GM12878 (cell line): ENCODE data around the gene PARP8. TPM values are rescaled to one million over a fixed set of nuclear protein-coding genes. Genes with fewer than 3 reads are reported as not detected.

Experiments used
- ATAC-seq: fragments of 200-7000 bp; cut with Tn5 transposase; 3 replicates; pipeline ENCODE4 v1.9.1; 2020; ENCODE audit warnings: mild to moderate bottlenecking, moderate library complexity
- BruUV-seq: library from RNA; stranded (reverse); fragments of 400-500 nt; replicated peaks from 2 replicates; lab custom pipeline; 2021; lab: Mats Ljungman, UMichigan
- CTCF ChIA-PET: fragments of 300-600 bp; sonication (Branson Sonifier 250); formaldehyde crosslinking; extraction: SDS; loops from one replicate; lab custom pipeline; 2021; ENCODE audit warnings: inconsistent platforms; lab: Yijun Ruan, JAX
- POLR2A ChIA-PET: fragments of 350-600 bp; formaldehyde crosslinking; extraction: SDS; loops from one replicate; lab custom pipeline; 2021; ENCODE audit warnings: inconsistent platforms; lab: Charles Lee
- RAD21 ChIA-PET: fragments of 300-600 bp; sonication (Branson Sonifier 250); formaldehyde crosslinking; loops from one replicate; lab custom pipeline; 2023; ENCODE audit warnings: antibody characterized with exemption; ENCODE audit not compliant: unreplicated experiment; lab: Charles Lee
- SMC1A ChIA-PET: fragments of 300-600 bp; sonication (Branson Sonifier 250); formaldehyde crosslinking; loops from one replicate; lab custom pipeline; 2023; ENCODE audit not compliant: unreplicated experiment, uncharacterized antibody; lab: Charles Lee
- DNase-seq: peaks from one replicate; pipeline ENCODE4 v3.0.0-alpha.2; 2011; ENCODE audit warnings: low read depth, low spot score
- FAIRE-seq: peaks from 3 replicates; lab custom pipeline; 2011; peaks lifted over from hg19 to GRCh38; lab: Jason Lieb, UNC
- H2AFZ ChIP-seq: 2 replicates; pipeline ENCODE4 v1.6.0; 2011; ENCODE audit warnings: low read depth, low read length, control low read depth; ENCODE audit not compliant: control insufficient read depth
- H3K27ac ChIP-seq: 2 replicates; pipeline ENCODE4 v1.5.1; 2011; ENCODE audit warnings: control low read depth; ENCODE audit not compliant: control insufficient read depth, insufficient read depth
- H3K27me3 ChIP-seq, 2 experiments: replicated peaks in 1 of 2; 2 replicates each; pipeline versions ENCODE4 v1.6.0 to v1.6.1; 2011; ENCODE audit warnings: low read length in 1 of 2; ENCODE audit not compliant: control insufficient read depth in 2 of 2, insufficient read depth in 2 of 2
- H3K36me3 ChIP-seq, 2 experiments: 2 replicates each; pipeline ENCODE4 v1.5.1; 2011; ENCODE audit warnings: low read length in 1 of 2; ENCODE audit not compliant: control insufficient read depth in 2 of 2, insufficient read depth in 2 of 2
- H3K4me1 ChIP-seq: 2 replicates; pipeline ENCODE4 v1.6.1; 2011; ENCODE audit warnings: mild to moderate bottlenecking, low read length, moderate library complexity, mixed read lengths; ENCODE audit not compliant: control insufficient read depth, insufficient read depth
- H3K4me2 ChIP-seq: 2 replicates; pipeline ENCODE4 v1.6.0; 2011; ENCODE audit warnings: control low read depth; ENCODE audit not compliant: control insufficient read depth, insufficient read depth
- H3K4me3 ChIP-seq: fragments of 200-600 bp; sonication (generic); 2 replicates; pipeline ENCODE4 v1.5.1; 2016
- H3K79me2 ChIP-seq: 2 replicates; pipeline ENCODE4 v1.6.0; 2011; ENCODE audit warnings: low read length; ENCODE audit not compliant: control insufficient read depth, insufficient read depth
- H3K9ac ChIP-seq: 2 replicates; pipeline ENCODE4 v1.8.0; 2011; ENCODE audit warnings: low read length, control low read depth, mixed read lengths; ENCODE audit not compliant: control insufficient read depth, insufficient read depth
- H3K9me3 ChIP-seq: replicated peaks from 3 replicates; pipeline ENCODE4 v1.5.1; 2011; ENCODE audit warnings: mild to moderate bottlenecking, low read length; ENCODE audit not compliant: control insufficient read depth, insufficient read depth
- H4K20me1 ChIP-seq: 2 replicates; pipeline ENCODE4 v1.6.0; 2011; ENCODE audit not compliant: control insufficient read depth, insufficient read depth
- BACH1 ChIP-seq: fragments of 450-650 bp; IDR thresholded peaks from 2 replicates; pipeline ENCODE4 v1.6.1; 2017; ENCODE audit warnings: mild to moderate bottlenecking, borderline replicate concordance
- BCL3 ChIP-seq: IDR thresholded peaks from 2 replicates; pipeline ENCODE4 v1.6.1; 2011; ENCODE audit warnings: borderline replicate concordance, low read depth, mild to moderate bottlenecking, moderate library complexity, low read length; ENCODE audit not compliant: insufficient read depth, poor library complexity, severe bottlenecking
- CHD2 ChIP-seq: IDR thresholded peaks from 2 replicates; pipeline ENCODE4 v1.6.1; 2011; ENCODE audit warnings: low read depth, low read length, improper control_type of control experiment, borderline replicate concordance
- EED ChIP-seq: sonication (generic); IDR thresholded peaks from 2 replicates; pipeline ENCODE4 v1.6.1; 2016; ENCODE audit warnings: antibody characterized with exemption, low read depth
- FOXM1 ChIP-seq: IDR thresholded peaks from 2 replicates; pipeline ENCODE4 v1.6.1; 2012; ENCODE audit warnings: low read depth, mild to moderate bottlenecking, inconsistent platforms, low read length, moderate library complexity
- IKZF1 ChIP-seq: fragments of 450-650 bp; conservative IDR thresholded peaks from 2 replicates; pipeline ENCODE4 v1.6.1; 2017; ENCODE audit warnings: antibody characterized with exemption, mild to moderate bottlenecking
- MTA2 ChIP-seq: fragments of 450-650 bp; IDR thresholded peaks from 2 replicates; pipeline ENCODE4 v1.6.1; 2016; ENCODE audit warnings: low read depth, mild to moderate bottlenecking, moderate library complexity
- NRF1 ChIP-seq: conservative IDR thresholded peaks from 2 replicates; pipeline ENCODE4 v1.6.1; 2011; ENCODE audit warnings: mild to moderate bottlenecking, low read depth, low read length, improper control_type of control experiment
- POLR2AphosphoS5 ChIP-seq: IDR thresholded peaks from 2 replicates; pipeline ENCODE4 v1.6.1; 2011; ENCODE audit warnings: mild to moderate bottlenecking, low read length, inconsistent platforms
- PRDM15 ChIP-seq: fragments of 450-650 bp; formaldehyde crosslinking; IDR thresholded peaks from 2 replicates; pipeline ENCODE4 v1.4.0; 2020; ENCODE audit warnings: mild to moderate bottlenecking, moderate library complexity
- RB1 ChIP-seq: fragments of 450-650 bp; formaldehyde crosslinking; IDR thresholded peaks from 2 replicates; pipeline ENCODE4 v1.6.1; 2017; ENCODE audit warnings: mild to moderate bottlenecking, borderline replicate concordance
- YY1 ChIP-seq: IDR thresholded peaks from 2 replicates; pipeline ENCODE4 v1.6.1; 2011; ENCODE audit warnings: low read depth, mild to moderate bottlenecking, low read length
- ZZZ3 ChIP-seq: IDR thresholded peaks from 2 replicates; pipeline ENCODE4 v1.6.1; 2011; ENCODE audit warnings: low read depth; ENCODE audit not compliant: control insufficient read depth, insufficient read length
- in situ Hi-C: fragments of 300-500 bp; cut with MboI; formaldehyde crosslinking; loops from 9 replicates; pipeline ENCODE4 v1.14.3; 2018; ENCODE audit warnings: mixed read lengths
- intact Hi-C: fragments of 100-400 bp; cut with micrococcal nuclease; formaldehyde crosslinking; loops from one replicate; pipeline ENCODE4 v1.14.2; 2022; ENCODE audit not compliant: unreplicated experiment
- polyA plus RNA-seq, 11 experiments: library from polyadenylated mRNA; depleted of rRNA in 4 of 11; unstranded in 6 of 11; stranded (reverse) in 5 of 11; fragments of >200 nt; fragmentation: Nextera tagmentation in 4 of 11; fragmentation: Illumina TruSeq in 1 of 11; extraction: Ambion mirVana in 4 of 11; extraction: Trizol in 1 of 11; gene quantifications; 1 replicate in 1 of 11; 2 replicates in 10 of 11; pipeline versions ENCODE4 v1.2.1 to v1.2.3, GENCODE V29; 2011 to 2016; ENCODE audit warnings: inconsistent platforms in 2 of 11, missing spikeins in 2 of 11, low read depth in 1 of 11
- total RNA-seq, 4 experiments: library from RNA; depleted of rRNA in 3 of 4; stranded (reverse); fragments of >200 nt in 3 of 4; fragmentation: Illumina TruSeq in 1 of 4; extraction: Trizol in 1 of 4; gene quantifications; 2 replicates each; pipeline versions ENCODE4 v1.2.1 to v1.2.3, GENCODE V29; 2013 to 2021

Gene PARP8
- total and polyA plus RNA-seq, 10 of the 15 experiments (the other 5 are each of a cell fraction or from before 2014, with no cell fraction given): 9.1 to 65.2 (median 20.6) TPM

- TF ChIP-seq PRDM15 (CRISPR knock-in tag) (no peak), BCL3 (no peak), ZZZ3 (no peak), EED (no peak), CHD2 (no peak), MTA2 (no peak), POLR2AphosphoS5 (no peak), BACH1 (no peak)
Measured at GRCh38 chr5:50799596-50799995, 133.2 kb downstream of the PARP8 start (continued).

GRCh38 chr5:50800410-50800809 lies 134.0 kb downstream of the PARP8 start:
- no peaks in the 10 kb centered on the region for H3K4me1 ChIP-seq
- H3K4me3 ChIP-seq: no peak overlapping the region
- no peak overlapping the region for H2AFZ ChIP-seq
- ChIA-PET SMC1A (no interaction called here), RAD21 (no interaction called here), CTCF (interaction anchor here (0.6 kb wide), 1 partner anchor 32 kb away, joined by 3 read pairs; no protein-coding TSS in a partner anchor), POLR2A (no interaction called here)
- H3K27ac ChIP-seq: peak overlapping the region; percentile 31; the same call in 1 of the 2 replicates
- no peak for FAIRE-seq
- intact Hi-C loops: no loop called here
- peaks cover 0 to 12% of the 10 kb centered on the region in 2 experiments; a peak in 2 of 4 replicates for H3K36me3 ChIP-seq
- in situ Hi-C loops: no loop called here
- H4K20me1 ChIP-seq: no peaks in the 10 kb centered on the region
- ATAC-seq: peak; percentile 83
- DNase-seq: peak; percentile 7
- no peak overlapping the region for H3K9ac ChIP-seq
- no peaks in the 10 kb centered on the region for H3K27me3 ChIP-seq
- peaks cover 4% of the 10 kb centered on the region; the same call in 2 of the 3 replicates for H3K9me3 ChIP-seq
- H3K4me2 ChIP-seq: no peak overlapping the region
- no peaks in the 10 kb centered on the region for H3K79me2 ChIP-seq
- no TSS peak for BruUV-seq
- no peak for TF ChIP-seq RB1
- no peak for TF ChIP-seq YY1
- TF ChIP-seq PRDM15 (CRISPR knock-in tag): no peak
- no peak for TF ChIP-seq IKZF1
- no peak for TF ChIP-seq FOXM1
- TF ChIP-seq NRF1: no peak
